Activated naive CD4-positive, alpha-beta T cell treated with anti-CD3 and anti-CD28 coated beads, Interleukin-2, amount 50 U/mL, for 24 hours (primary cell): Measurements from ENCODE around the gene AKAP1.
"Not testable (repeated sequence)": the region's sequence is repeated elsewhere in the genome, so short reads cannot be mapped to it uniquely, and the experiment has no call there.

Experiments
- H3K27ac Mint-ChIP-seq: one replicate; pipeline ENCODE4 v1.8.0; 2021; ENCODE audit warnings: mild to moderate bottlenecking, mixed read lengths
- H3K27me3 Mint-ChIP-seq: one replicate; pipeline ENCODE4 v1.8.0; 2021; ENCODE audit warnings: mixed read lengths
- H3K36me3 Mint-ChIP-seq: one replicate; pipeline ENCODE4 v1.8.0; 2021; ENCODE audit warnings: mixed read lengths
- H3K4me1 Mint-ChIP-seq: one replicate; pipeline ENCODE4 v1.8.0; 2021; ENCODE audit warnings: mixed read lengths
- H3K4me3 Mint-ChIP-seq: one replicate; pipeline ENCODE4 v1.8.0; 2021; ENCODE audit warnings: mild to moderate bottlenecking, mixed read lengths
- H3K9me3 Mint-ChIP-seq: one replicate; pipeline ENCODE4 v1.8.0; 2021; ENCODE audit warnings: mixed read lengths

Gene AKAP1

GRCh38 chr17:57089391-57089790 lies 4.3 kb downstream of the AKAP1 start:
- no peaks in the 10 kb centered on the region for H3K36me3 Mint-ChIP-seq
- H3K4me1 Mint-ChIP-seq, result peaks cover 47% of the 10 kb centered on the region
- no peak overlapping the region for H3K4me3 Mint-ChIP-seq
- no peaks in the 10 kb centered on the region for H3K9me3 Mint-ChIP-seq
- H3K27ac Mint-ChIP-seq, result no peak overlapping the region
- H3K27me3 Mint-ChIP-seq, result no peaks in the 10 kb centered on the region

- H3K36me3 Mint-ChIP-seq, result no peaks in the 10 kb centered on the region
- H3K27me3 Mint-ChIP-seq, result no peaks in the 10 kb centered on the region
- H3K27ac Mint-ChIP-seq, result no peak overlapping the region
- no peak overlapping the region for H3K4me3 Mint-ChIP-seq
- H3K4me1 Mint-ChIP-seq, result peaks cover 47% of the 10 kb centered on the region
- no peaks in the 10 kb centered on the region for H3K9me3 Mint-ChIP-seq
These were observed 5.6 kb downstream of the AKAP1 start for GRCh38 chr17:57090560-57091185.

- Mint-ChIP-seq H3K36me3 (no peaks in the 10 kb centered on the region), H3K27ac (no peak overlapping the region), H3K4me3 (no peak overlapping the region), H3K27me3 (no peaks in the 10 kb centered on the region), H3K9me3 (no peaks in the 10 kb centered on the region), H3K4me1 (peaks cover 47% of the 10 kb centered on the region)
These were observed 6.2 kb downstream of the AKAP1 start for GRCh38 chr17:57091186-57091618.

- H3K9me3 Mint-ChIP-seq, result no peaks in the 10 kb centered on the region
- no peaks in the 10 kb centered on the region for H3K36me3 Mint-ChIP-seq
- H3K27me3 Mint-ChIP-seq, result no peaks in the 10 kb centered on the region
- H3K4me3 Mint-ChIP-seq, result no peak overlapping the region
- peaks cover 40% of the 10 kb centered on the region for H3K4me1 Mint-ChIP-seq
- no peak overlapping the region for H3K27ac Mint-ChIP-seq
These were observed 7.1 kb downstream of the AKAP1 start for GRCh38 chr17:57092171-57092570.

GRCh38 chr17:57092779-57093178 lies 7.7 kb downstream of the AKAP1 start:
- H3K4me3 Mint-ChIP-seq, result no peak overlapping the region
- H3K36me3 Mint-ChIP-seq, result no peaks in the 10 kb centered on the region
- no peaks in the 10 kb centered on the region for H3K9me3 Mint-ChIP-seq
- no peaks in the 10 kb centered on the region for H3K27me3 Mint-ChIP-seq
- H3K4me1 Mint-ChIP-seq, result peaks cover 34% of the 10 kb centered on the region
- H3K27ac Mint-ChIP-seq, result no peak overlapping the region

- Mint-ChIP-seq H3K9me3 (no peaks in the 10 kb centered on the region), H3K4me3 (no peak overlapping the region), H3K27ac (no peak overlapping the region), H3K4me1 (peaks cover 38% of the 10 kb centered on the region), H3K27me3 (no peaks in the 10 kb centered on the region), H3K36me3 (no peaks in the 10 kb centered on the region)
These were observed 11.6 kb downstream of the AKAP1 start for GRCh38 chr17:57096472-57097202.

GRCh38 chr17:57097832-57098421 lies 12.9 kb downstream of the AKAP1 start:
- H3K4me1 Mint-ChIP-seq, result peaks cover 42% of the 10 kb centered on the region
- no peaks in the 10 kb centered on the region for H3K27me3 Mint-ChIP-seq
- no peak overlapping the region for H3K4me3 Mint-ChIP-seq
- no peaks in the 10 kb centered on the region for H3K36me3 Mint-ChIP-seq
- no peaks in the 10 kb centered on the region for H3K9me3 Mint-ChIP-seq
- no peak overlapping the region for H3K27ac Mint-ChIP-seq

- Mint-ChIP-seq H3K4me3 (no peak overlapping the region), H3K4me1 (peaks cover 37% of the 10 kb centered on the region), H3K27ac (no peak overlapping the region), H3K36me3 (no peaks in the 10 kb centered on the region), H3K27me3 (no peaks in the 10 kb centered on the region), H3K9me3 (no peaks in the 10 kb centered on the region)
These were observed 14.1 kb downstream of the AKAP1 start for GRCh38 chr17:57099165-57099564.

- H3K27ac Mint-ChIP-seq, result no peak overlapping the region
- H3K9me3 Mint-ChIP-seq, result no peaks in the 10 kb centered on the region
- H3K4me1 Mint-ChIP-seq, result peaks cover 37% of the 10 kb centered on the region
- no peaks in the 10 kb centered on the region for H3K27me3 Mint-ChIP-seq
- no peak overlapping the region for H3K4me3 Mint-ChIP-seq
- no peaks in the 10 kb centered on the region for H3K36me3 Mint-ChIP-seq
These were observed 17.1 kb downstream of the AKAP1 start for GRCh38 chr17:57102122-57102521.

GRCh38 chr17:57102660-57103059 lies 17.6 kb downstream of the AKAP1 start:
- not testable (repeated sequence) for H3K27ac Mint-ChIP-seq, H3K9me3 Mint-ChIP-seq, H3K36me3 Mint-ChIP-seq, H3K4me3 Mint-ChIP-seq, H3K27me3 Mint-ChIP-seq
- peaks cover 37% of the 10 kb centered on the region for H3K4me1 Mint-ChIP-seq

GRCh38 chr17:57104461-57105175 lies 19.6 kb downstream of the AKAP1 start:
- Mint-ChIP-seq H3K36me3 (no peaks in the 10 kb centered on the region), H3K27ac (no peak overlapping the region), H3K4me1 (peaks cover 24% of the 10 kb centered on the region), H3K4me3 (no peak overlapping the region), H3K27me3 (no peaks in the 10 kb centered on the region), H3K9me3 (no peaks in the 10 kb centered on the region)

- Mint-ChIP-seq H3K27me3 (no peaks in the 10 kb centered on the region), H3K27ac (no peak overlapping the region), H3K4me1 (peaks cover 16% of the 10 kb centered on the region), H3K9me3 (no peaks in the 10 kb centered on the region), H3K36me3 (no peaks in the 10 kb centered on the region), H3K4me3 (no peak overlapping the region)
These were observed 20.5 kb downstream of the AKAP1 start for GRCh38 chr17:57105591-57105990.

GRCh38 chr17:57106107-57106835 lies 21.2 kb downstream of the AKAP1 start:
- Mint-ChIP-seq H3K27me3 (no peaks in the 10 kb centered on the region), H3K4me3 (no peak overlapping the region), H3K36me3 (no peaks in the 10 kb centered on the region), H3K4me1 (peaks cover 16% of the 10 kb centered on the region), H3K27ac (no peak overlapping the region), H3K9me3 (no peaks in the 10 kb centered on the region)

GRCh38 chr17:57106836-57107497 lies 21.9 kb downstream of the AKAP1 start:
- no peak overlapping the region for H3K27ac Mint-ChIP-seq
- H3K36me3 Mint-ChIP-seq, result no peaks in the 10 kb centered on the region
- H3K9me3 Mint-ChIP-seq, result no peaks in the 10 kb centered on the region
- H3K27me3 Mint-ChIP-seq, result no peaks in the 10 kb centered on the region
- peaks cover 9% of the 10 kb centered on the region for H3K4me1 Mint-ChIP-seq
- no peak overlapping the region for H3K4me3 Mint-ChIP-seq
